SU-DHL-6 (cell line): ENCODE data around the gene FAT3.

Experiments used
- H2AFZ ChIP-seq: fragments of 200-600 bp; sonication (generic); 2 replicates; pipeline ENCODE4 v1.6.1; 2014; ENCODE audit warnings: low read depth, mild to moderate bottlenecking, moderate library complexity, mixed read lengths, antibody characterized with exemption, low read length; ENCODE audit not compliant: severe bottlenecking
- H3F3A ChIP-seq: fragments of 200-600 bp; shearing (Covaris generic); 2 replicates; pipeline ENCODE4 v1.6.0; 2016; ENCODE audit warnings: antibody characterized with exemption, mild to moderate bottlenecking; ENCODE audit not compliant: insufficient read depth
- H3K27ac ChIP-seq: fragments of 200-600 bp; sonication (generic); 2 replicates; pipeline ENCODE4 v1.5.1; 2016; ENCODE audit warnings: low read depth, mild to moderate bottlenecking, low read length, moderate library complexity, mixed read lengths
- H3K27me3 ChIP-seq: fragments of 200-600 bp; sonication (generic), shearing (Covaris generic); 2 replicates; pipeline ENCODE4 v1.6.0; 2014; ENCODE audit warnings: mild to moderate bottlenecking, low read length
- H3K36me3 ChIP-seq: fragments of 200-600 bp; sonication (generic); 2 replicates; pipeline ENCODE4 v1.6.1; 2014; ENCODE audit warnings: mild to moderate bottlenecking, low read length, mixed read lengths
- H3K4me2 ChIP-seq: fragments of 300-600, 200-600 bp; shearing (Covaris generic), sonication (generic); 2 replicates; pipeline ENCODE4 v1.6.0; 2014; ENCODE audit warnings: low read length, low read depth, mild to moderate bottlenecking; ENCODE audit not compliant: poor library complexity, severe bottlenecking
- H3K4me3 ChIP-seq: fragments of 200-600 bp; sonication (generic); 2 replicates; pipeline ENCODE4 v1.5.1; 2014; ENCODE audit warnings: antibody characterized with exemption, low read length, mild to moderate bottlenecking, mixed read lengths; ENCODE audit not compliant: insufficient read depth, poor library complexity, severe bottlenecking
- H3K79me2 ChIP-seq: fragments of 200-600 bp; sonication (generic); 2 replicates; pipeline ENCODE4 v1.6.1; 2014; ENCODE audit warnings: mild to moderate bottlenecking, low read length, moderate library complexity; ENCODE audit not compliant: insufficient read depth
- H3K9ac ChIP-seq: fragments of 200-600 bp; sonication (generic); 2 replicates; pipeline ENCODE4 v1.7.0; 2014; ENCODE audit warnings: mild to moderate bottlenecking, low read length
- H3K9me2 ChIP-seq: fragments of 200-600 bp; sonication (generic); replicated peaks from 2 replicates; pipeline ENCODE4 v1.6.1; 2014; ENCODE audit warnings: low read length; ENCODE audit not compliant: insufficient read depth
- H3K9me3 ChIP-seq: fragments of 200-600 bp; sonication (generic); 2 replicates; pipeline ENCODE4 v1.6.1; 2014; ENCODE audit warnings: low read length, mixed read lengths; ENCODE audit not compliant: insufficient read depth
- H4K20me1 ChIP-seq: fragments of 200-600 bp; sonication (generic); 2 replicates; pipeline ENCODE4 v1.6.1; 2014; ENCODE audit warnings: low read depth, mild to moderate bottlenecking, antibody characterized with exemption, low read length, moderate library complexity, mixed read lengths
- EZH2phosphoT487 ChIP-seq: fragments of 200-600 bp; sonication (generic), shearing (Covaris generic); conservative IDR thresholded peaks from 2 replicates; pipeline ENCODE4 v1.6.1; 2018; ENCODE audit warnings: mild to moderate bottlenecking, antibody characterized with exemption, low read length, moderate library complexity, mixed read lengths
- TF ChIP-seq, protein P1 (sequence below): fragments of 200-600 bp; sonication (generic); IDR thresholded peaks from one replicate; pipeline ENCODE4 v1.5.1; 2017; ENCODE audit warnings: antibody characterized with exemption, mild to moderate bottlenecking, low read length, moderate library complexity; ENCODE audit not compliant: insufficient read depth, poor library complexity, severe bottlenecking

Gene FAT3

DNA sequence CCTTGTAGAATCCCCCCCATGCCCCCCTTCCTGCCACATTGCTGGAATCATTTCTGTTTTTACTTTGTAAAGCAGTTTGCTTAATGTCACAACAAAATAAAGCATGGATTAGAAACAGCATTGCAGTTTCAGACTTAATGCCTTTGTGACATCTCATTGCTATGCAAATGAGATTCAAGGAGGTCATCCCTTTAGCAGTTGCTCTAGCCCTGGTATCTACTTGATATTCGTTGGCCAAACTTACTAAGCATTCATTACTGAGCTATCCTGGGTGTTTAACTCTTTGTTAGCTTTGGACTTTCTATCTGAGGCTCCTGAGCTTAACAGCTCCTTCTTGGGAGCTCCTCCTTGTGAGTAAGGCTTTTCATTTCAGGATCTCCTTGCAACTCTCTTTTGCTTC is 16.3 kb downstream of the FAT3 start:
- no peaks in the 10 kb centered on the region for H3F3A ChIP-seq
- TF ChIP-seq, protein P1, sequence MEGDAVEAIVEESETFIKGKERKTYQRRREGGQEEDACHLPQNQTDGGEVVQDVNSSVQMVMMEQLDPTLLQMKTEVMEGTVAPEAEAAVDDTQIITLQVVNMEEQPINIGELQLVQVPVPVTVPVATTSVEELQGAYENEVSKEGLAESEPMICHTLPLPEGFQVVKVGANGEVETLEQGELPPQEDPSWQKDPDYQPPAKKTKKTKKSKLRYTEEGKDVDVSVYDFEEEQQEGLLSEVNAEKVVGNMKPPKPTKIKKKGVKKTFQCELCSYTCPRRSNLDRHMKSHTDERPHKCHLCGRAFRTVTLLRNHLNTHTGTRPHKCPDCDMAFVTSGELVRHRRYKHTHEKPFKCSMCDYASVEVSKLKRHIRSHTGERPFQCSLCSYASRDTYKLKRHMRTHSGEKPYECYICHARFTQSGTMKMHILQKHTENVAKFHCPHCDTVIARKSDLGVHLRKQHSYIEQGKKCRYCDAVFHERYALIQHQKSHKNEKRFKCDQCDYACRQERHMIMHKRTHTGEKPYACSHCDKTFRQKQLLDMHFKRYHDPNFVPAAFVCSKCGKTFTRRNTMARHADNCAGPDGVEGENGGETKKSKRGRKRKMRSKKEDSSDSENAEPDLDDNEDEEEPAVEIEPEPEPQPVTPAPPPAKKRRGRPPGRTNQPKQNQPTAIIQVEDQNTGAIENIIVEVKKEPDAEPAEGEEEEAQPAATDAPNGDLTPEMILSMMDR, result no peak
- no peak for TF ChIP-seq EZH2phosphoT487

DNA sequence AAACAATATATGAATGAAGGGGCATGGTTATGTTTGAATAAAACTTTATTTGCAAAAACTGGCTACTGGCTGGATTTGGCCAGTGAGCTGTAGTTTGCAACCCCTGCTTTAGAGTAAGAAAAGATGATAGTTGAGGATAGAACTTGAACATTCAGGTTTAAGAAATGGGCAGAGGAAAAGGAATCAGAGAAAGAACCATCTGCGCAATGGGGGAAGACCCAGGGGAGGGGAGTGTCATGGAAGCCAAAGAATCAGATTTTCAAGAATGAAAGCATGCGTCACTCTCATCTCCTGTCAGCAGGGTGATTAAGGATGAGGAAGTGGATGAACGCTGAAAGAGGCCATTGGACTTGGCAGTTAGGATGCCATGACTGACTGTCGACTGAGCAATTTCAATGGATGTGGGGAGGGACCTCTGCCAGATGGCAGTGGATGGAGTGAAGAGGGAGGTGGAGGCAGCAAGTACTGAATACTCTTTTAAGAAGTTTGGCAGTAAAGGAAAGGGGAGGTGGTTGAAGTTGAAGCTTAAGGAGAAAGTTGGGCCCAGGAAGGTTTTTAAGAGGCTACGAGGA is 21.2 kb downstream of the FAT3 start:
- Histone ChIP-seq H3K9ac (no peak overlapping the region), H3F3A (no peaks in the 10 kb centered on the region), H3K9me3 (no peaks in the 10 kb centered on the region), H3K4me2 (no peak overlapping the region), H2AFZ (no peak overlapping the region), H3K9me2 (no peaks in the 10 kb centered on the region), H3K36me3 (no peaks in the 10 kb centered on the region), H3K27ac (no peak overlapping the region), H3K79me2 (no peaks in the 10 kb centered on the region), H4K20me1 (no peaks in the 10 kb centered on the region), H3K27me3 (no peaks in the 10 kb centered on the region), H3K4me3 (no peak overlapping the region)
- TF ChIP-seq, protein P1, result no peak
- TF ChIP-seq EZH2phosphoT487, result no peak

More for the DNA sequence above, 16.3 kb downstream of the FAT3 start:
- no peak overlapping the region for H2AFZ ChIP-seq
- H3K36me3 ChIP-seq, result no peaks in the 10 kb centered on the region
- H3K9me2 ChIP-seq, result no peaks in the 10 kb centered on the region
- no peak overlapping the region for H3K9ac ChIP-seq
- no peak overlapping the region for H3K27ac ChIP-seq
- no peak overlapping the region for H3K4me2 ChIP-seq
- no peaks in the 10 kb centered on the region for H3K9me3 ChIP-seq
- H3K27me3 ChIP-seq, result no peaks in the 10 kb centered on the region
- H3K4me3 ChIP-seq, result no peak overlapping the region
- H3K79me2 ChIP-seq, result no peaks in the 10 kb centered on the region
- H4K20me1 ChIP-seq, result no peaks in the 10 kb centered on the region

- Histone ChIP-seq H4K20me1 (no peaks in the 10 kb centered on the region), H3K79me2 (no peaks in the 10 kb centered on the region), H3F3A (no peaks in the 10 kb centered on the region), H3K9me3 (no peaks in the 10 kb centered on the region), H3K9ac (no peak overlapping the region), H3K4me2 (no peak overlapping the region), H3K36me3 (no peaks in the 10 kb centered on the region), H3K27me3 (no peaks in the 10 kb centered on the region), H3K27ac (no peak overlapping the region), H2AFZ (no peak overlapping the region), H3K4me3 (no peak overlapping the region), H3K9me2 (no peaks in the 10 kb centered on the region)
- no peak for TF ChIP-seq EZH2phosphoT487
- TF ChIP-seq, protein P1, result no peak
Measured at GRCh38 chr11:92246630-92247029, 22.0 kb downstream of the FAT3 start.
